HCT116 (cell line): Measurements from ENCODE around the gene CYP26B1.

Experiments
- ATF3 ChIP-seq: IDR thresholded peaks from 2 replicates; pipeline ENCODE4 v1.6.1; 2012
- CTCF ChIP-seq, 3 experiments: fragments of 200-600 bp in 1 of 3; sonication (generic) in 1 of 3; IDR thresholded peaks in 2 of 3; conservative IDR thresholded peaks in 1 of 3; 2 replicates each; pipeline ENCODE4 v1.5.1; 2012 to 2017; ENCODE audit warnings: low read depth in 2 of 3, low read length in 2 of 3, antibody characterized with exemption in 1 of 3, borderline replicate concordance in 1 of 3, control low read depth in 1 of 3, mild to moderate bottlenecking in 1 of 3, mixed read lengths in 1 of 3, mixed run types in 1 of 3, moderate library complexity in 1 of 3; ENCODE audit not compliant: insufficient read depth in 1 of 3
- EZH2 ChIP-seq: fragments of 200-600 bp; sonication (generic); IDR thresholded peaks from 2 replicates; pipeline ENCODE4 v1.6.1; 2017; ENCODE audit warnings: antibody characterized with exemption, mixed run types
- FOSL1 ChIP-seq: IDR thresholded peaks from 2 replicates; pipeline ENCODE4 v1.6.1; 2012; ENCODE audit warnings: low read depth
- JUND ChIP-seq: IDR thresholded peaks from 2 replicates; pipeline ENCODE4 v1.6.1; 2012
- POLR2A ChIP-seq: IDR thresholded peaks from 2 replicates; pipeline ENCODE4 v1.7.0; 2011; ENCODE audit warnings: borderline replicate concordance; ENCODE audit not compliant: insufficient read depth, insufficient read length; ENCODE audit errors: extremely low read depth
- POLR2AphosphoS5 ChIP-seq: IDR thresholded peaks from 2 replicates; pipeline ENCODE4 v1.6.1; 2011; ENCODE audit warnings: mild to moderate bottlenecking, low read depth, low read length, moderate library complexity
- SP1 ChIP-seq: IDR thresholded peaks from 2 replicates; pipeline ENCODE4 v1.6.1; 2012; ENCODE audit warnings: low read depth
- TCF7L2 ChIP-seq: IDR thresholded peaks from 2 replicates; pipeline ENCODE4 v1.7.0; 2011; ENCODE audit warnings: borderline replicate concordance, inconsistent platforms; ENCODE audit not compliant: insufficient read depth, insufficient read length; ENCODE audit errors: extremely low read depth
- ZBTB33 ChIP-seq: IDR thresholded peaks from 2 replicates; pipeline ENCODE4 v1.6.1; 2011; ENCODE audit warnings: mild to moderate bottlenecking, low read length, moderate library complexity; ENCODE audit not compliant: insufficient replicate concordance; ENCODE audit errors: extremely low read depth

DNA sequence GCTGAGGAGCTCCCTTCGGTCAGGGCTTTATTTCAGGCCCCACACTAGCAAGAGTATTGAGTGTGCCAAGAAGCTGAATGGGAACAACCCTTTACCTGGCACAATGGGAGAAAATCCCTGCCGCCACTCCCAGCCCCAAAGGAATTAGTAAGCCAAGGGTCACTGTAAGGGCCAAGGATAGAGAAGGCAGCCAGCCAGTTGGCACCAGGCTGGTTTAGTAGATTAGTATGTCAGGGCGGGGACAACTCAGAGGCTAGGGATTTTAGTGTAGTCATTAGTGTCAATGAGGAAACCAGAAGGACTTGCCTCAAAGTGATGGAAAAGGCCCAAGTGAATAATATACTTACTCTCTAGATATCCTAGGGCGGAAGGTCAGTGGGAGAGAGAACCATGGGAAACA, 34.9 kb upstream of the CYP26B1 start:
- TF ChIP-seq CTCF (IDR thresholded peaks at IDR 0.05 in 2 of 3, conservative IDR thresholded peaks at IDR 0.05 in 1 of 3; ENCODE audit: borderline replicate concordance in 1 of 3, insufficient read depth in 1 of 3, low read depth in 2 of 3, low read length in 2 of 3) (no peak), SP1 (no peak), POLR2AphosphoS5 (no peak), JUND (no peak), ATF3 (no peak), ZBTB33 (no peak), FOSL1 (no peak), TCF7L2 (no peak), EZH2 (no peak), POLR2A (no peak)
